OCI-LY7 (cell line): ENCODE measurements around the gene TBC1D10A. TPM values are rescaled to one million over a fixed set of nuclear protein-coding genes. Genes with fewer than 3 reads are reported as not detected.

Experiments used
- BruUV-seq: library from RNA; stranded (reverse); fragments of 400-500 nt; replicated peaks from 2 replicates; lab custom pipeline; 2021; lab: Mats Ljungman, UMichigan
- CTCF ChIA-PET: fragments of 300-600 bp; sonication (Branson Sonifier 250); formaldehyde crosslinking; loops from one replicate; lab custom pipeline; 2022; ENCODE audit warnings: antibody characterized with exemption; ENCODE audit not compliant: unreplicated experiment; lab: Charles Lee
- POLR2A ChIA-PET: fragments of 300-600 bp; sonication (Branson Sonifier 250); formaldehyde crosslinking; loops from one replicate; lab custom pipeline; 2022; ENCODE audit warnings: antibody characterized with exemption; lab: Charles Lee
- DNase-seq: peaks from one replicate; pipeline ENCODE4 v3.0.0-alpha.2; 2015; ENCODE audit warnings: low spot score
- H2AFZ ChIP-seq: fragments of 200-600 bp; sonication (generic), shearing (Covaris generic); 2 replicates; pipeline ENCODE4 v1.6.1; 2014; ENCODE audit warnings: mild to moderate bottlenecking, antibody characterized with exemption, low read length, moderate library complexity
- H3K27ac ChIP-seq: fragments of 200-600 bp; sonication (generic); 2 replicates; pipeline ENCODE4 v1.5.1; 2014; ENCODE audit warnings: mixed run types, low read depth, mild to moderate bottlenecking, moderate library complexity, low read length, inconsistent platforms; ENCODE audit not compliant: poor library complexity, severe bottlenecking
- H3K36me3 ChIP-seq: fragments of 200-600 bp; sonication (generic); 2 replicates; pipeline ENCODE4 v1.6.1; 2014; ENCODE audit warnings: mild to moderate bottlenecking, antibody characterized with exemption, low read length, moderate library complexity, mixed read lengths; ENCODE audit not compliant: insufficient read depth
- H3K4me1 ChIP-seq: fragments of 200-600 bp; sonication (generic); 2 replicates; pipeline ENCODE4 v1.5.1; 2014; ENCODE audit warnings: mild to moderate bottlenecking, low read length; ENCODE audit not compliant: insufficient read depth, poor library complexity, severe bottlenecking
- H3K4me2 ChIP-seq: fragments of 200-600 bp; sonication (generic); 2 replicates; pipeline ENCODE4 v1.6.1; 2014; ENCODE audit warnings: mild to moderate bottlenecking, low read length
- H3K4me3 ChIP-seq: fragments of 200-600 bp; sonication (generic); 2 replicates; pipeline ENCODE4 v1.5.1; 2014; ENCODE audit warnings: mild to moderate bottlenecking, low read depth, low read length; ENCODE audit not compliant: poor library complexity, severe bottlenecking
- H3K79me2 ChIP-seq: fragments of 200-600 bp; sonication (generic); 2 replicates; pipeline ENCODE4 v1.6.1; 2016; ENCODE audit warnings: low read depth, mild to moderate bottlenecking, low read length, moderate library complexity, mixed read lengths; ENCODE audit not compliant: insufficient read depth
- H3K9me2 ChIP-seq: fragments of 200-600 bp; sonication (generic); 2 replicates; pipeline ENCODE4 v1.6.1; 2016; ENCODE audit warnings: mild to moderate bottlenecking, low read length, mixed read lengths; ENCODE audit not compliant: insufficient read depth
- H3K9me3 ChIP-seq: fragments of 200-600 bp; sonication (generic); 2 replicates; pipeline ENCODE4 v1.6.1; 2014; ENCODE audit warnings: mild to moderate bottlenecking, mixed run types, low read length, mixed read lengths
- H4K20me1 ChIP-seq: fragments of 200-600 bp; sonication (generic); 2 replicates; pipeline ENCODE4 v1.6.1; 2014; ENCODE audit warnings: mild to moderate bottlenecking, antibody characterized with exemption, low read length, moderate library complexity, mixed read lengths; ENCODE audit not compliant: insufficient read depth
- CTCF ChIP-seq: fragments of 200-600 bp; sonication (generic); conservative IDR thresholded peaks from 2 replicates; pipeline ENCODE4 v1.5.1; 2014; ENCODE audit warnings: mild to moderate bottlenecking, antibody characterized with exemption, low read length, moderate library complexity, mixed read lengths
- EZH2phosphoT487 ChIP-seq: fragments of 200-600 bp; sonication (generic); IDR thresholded peaks from 2 replicates; pipeline ENCODE4 v1.6.1; 2018; ENCODE audit warnings: low read depth, borderline replicate concordance, mild to moderate bottlenecking, mixed run types, antibody characterized with exemption, low read length, moderate library complexity, mixed read lengths
- intact Hi-C: fragments of 100-400 bp; cut with micrococcal nuclease; formaldehyde crosslinking; loops from one replicate; pipeline ENCODE4 v1.10.0; 2022; ENCODE audit not compliant: unreplicated experiment
- total RNA-seq, 2 experiments: library from RNA; depleted of rRNA in 1 of 2; stranded (reverse); fragments of >200 nt in 1 of 2; shearing (Covaris generic) in 1 of 2; gene quantifications; 2 replicates each; pipeline ENCODE4 v1.2.3, GENCODE V29; 2014 to 2022

Gene TBC1D10A
- total RNA-seq, 2 experiments from 2014 or later, result 15.1 to 16.2 TPM

- TF ChIP-seq EZH2phosphoT487, result no peak
- TF ChIP-seq CTCF, result no peak
- no peak overlapping the region for H3K4me3 ChIP-seq
- no peak overlapping the region for H3K4me2 ChIP-seq
- DNase-seq, result no peak
- BruUV-seq, result no TSS peak
- intact Hi-C loops, result no loop called here
- H3K4me1 ChIP-seq, result no peaks in the 10 kb centered on the region
- H4K20me1 ChIP-seq, result no peaks in the 10 kb centered on the region
- H3K9me3 ChIP-seq, result no peaks in the 10 kb centered on the region
- no peaks in the 10 kb centered on the region for H3K79me2 ChIP-seq
- no peaks in the 10 kb centered on the region for H3K36me3 ChIP-seq
- CTCF ChIA-PET, result no interaction called here
- no peaks in the 10 kb centered on the region for H3K9me2 ChIP-seq
- no peak overlapping the region for H3K27ac ChIP-seq
- POLR2A ChIA-PET, result no interaction called here
- H2AFZ ChIP-seq, result no peak overlapping the region
Observed at GRCh38 chr22:30247561-30247960, 79.2 kb downstream of the TBC1D10A start.

GRCh38 chr22:30246814-30247376 lies 79.8 kb downstream of the TBC1D10A start:
- no peak for DNase-seq
- no peaks in the 10 kb centered on the region for H3K4me1 ChIP-seq
- no peak overlapping the region for H3K4me3 ChIP-seq
- H3K4me2 ChIP-seq, result 0 out of 2 replicates have a peak overlapping the region, but pooled peaks have one; percentile 12
- H2AFZ ChIP-seq, result no peak overlapping the region
- H3K79me2 ChIP-seq, result no peaks in the 10 kb centered on the region
- H3K9me3 ChIP-seq, result no peaks in the 10 kb centered on the region
- BruUV-seq, result no TSS peak
- no peaks in the 10 kb centered on the region for H4K20me1 ChIP-seq
- TF ChIP-seq EZH2phosphoT487, result no peak
- 0 out of 2 replicates have a peak, but pooled peaks have one; percentile 6 for TF ChIP-seq CTCF
- intact Hi-C loops, result no loop called here
- CTCF ChIA-PET, result no interaction called here
- no peaks in the 10 kb centered on the region for H3K36me3 ChIP-seq
- no peak overlapping the region for H3K27ac ChIP-seq
- H3K9me2 ChIP-seq, result no peaks in the 10 kb centered on the region
- POLR2A ChIA-PET, result no interaction called here

- peaks cover 4% of the 10 kb centered on the region for H3K4me1 ChIP-seq
- no peak for DNase-seq
- H3K4me3 ChIP-seq, result no peak within 1 kb of the TSS
- BruUV-seq, result no TSS peak
- intact Hi-C loops, result no loop called here
- peak within 1 kb of the TSS; percentile 12; the same call in 1 of the 2 replicates for H3K4me2 ChIP-seq
- no peak within 1 kb of the TSS for H2AFZ ChIP-seq
- H3K27ac ChIP-seq, result no peak within 1 kb of the TSS
- no peaks in the 10 kb centered on the region for H3K36me3 ChIP-seq
- ChIA-PET POLR2A (no interaction called here), CTCF (no interaction called here)
- no peaks in the 10 kb centered on the region for H3K9me3 ChIP-seq
- 0 out of 2 replicates have a peak, but pooled peaks have one; percentile 23 for TF ChIP-seq CTCF
- no peak for TF ChIP-seq EZH2phosphoT487
- no peaks in the 10 kb centered on the region for H4K20me1 ChIP-seq
- no peaks in the 10 kb centered on the region for H3K9me2 ChIP-seq
- no peaks in the 10 kb centered on the region for H3K79me2 ChIP-seq
Observed at GRCh38 chr22:30245985-30246813, 80.5 kb downstream of the TBC1D10A start, which contains the start of gene LIF. Gene LIF, minus strand, starts transcription at chr22:30246759. Its CDS starts 64 bp downstream, at chr22:30246695.
